GM19099 (cell line): ENCODE results near the gene BLVRB.

ENCODE experiments used
- POLR2A ChIP-seq: IDR thresholded peaks from 3 replicates; pipeline ENCODE4 v1.6.1; 2011; ENCODE audit warnings: low read depth; ENCODE audit not compliant: insufficient read length; ENCODE audit errors: extremely low read depth

The BLVRB gene

GRCh38 chr19:40400559-40400958, 65.0 kb downstream of the BLVRB start:
- no peak for TF ChIP-seq POLR2A

GRCh38 chr19:40398417-40399131, 67.0 kb downstream of the BLVRB start:
- no peak for TF ChIP-seq POLR2A
